GM21825 (cell line): ENCODE data around the gene GPR139.

Experiments
- ATAC-seq: cut with Tn5 transposase; IDR thresholded peaks from one replicate; pipeline ENCODE4 v1.9.1; 2021; ENCODE audit warnings: mild to moderate bottlenecking, moderate library complexity; ENCODE audit not compliant: unreplicated experiment

Gene GPR139

GRCh38 chr16:20056436-20056835 lies 17.3 kb downstream of the GPR139 start:
- no peak for ATAC-seq

- no peak for ATAC-seq
Measured at GRCh38 chr16:20053336-20053735, 20.4 kb downstream of the GPR139 start.

DNA sequence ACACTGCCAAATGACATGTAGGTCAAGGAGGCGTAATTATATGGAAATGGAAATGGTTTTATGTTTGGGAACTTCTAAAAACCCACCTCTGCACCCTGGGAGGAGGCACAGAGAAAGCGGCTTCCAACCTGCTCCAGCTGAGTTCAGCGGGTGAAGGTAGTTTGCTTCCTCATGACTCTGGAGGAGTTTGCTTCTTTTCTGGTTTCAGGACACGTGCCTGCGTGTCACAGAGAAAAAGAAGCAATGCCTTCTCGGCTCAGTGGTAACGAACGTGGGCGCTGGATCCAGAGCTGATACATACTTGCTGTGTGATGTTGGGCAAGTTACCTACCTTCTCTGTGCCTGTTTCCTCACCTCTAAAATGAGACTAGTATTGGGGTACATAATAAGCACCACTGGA lies 22.1 kb downstream of the GPR139 start:
- ATAC-seq: no peak

GRCh38 chr16:20051147-20051546 lies 22.5 kb downstream of the GPR139 start:
- ATAC-seq: no peak

GRCh38 chr16:20049831-20050230 lies 23.9 kb downstream of the GPR139 start:
- no peak for ATAC-seq

DNA sequence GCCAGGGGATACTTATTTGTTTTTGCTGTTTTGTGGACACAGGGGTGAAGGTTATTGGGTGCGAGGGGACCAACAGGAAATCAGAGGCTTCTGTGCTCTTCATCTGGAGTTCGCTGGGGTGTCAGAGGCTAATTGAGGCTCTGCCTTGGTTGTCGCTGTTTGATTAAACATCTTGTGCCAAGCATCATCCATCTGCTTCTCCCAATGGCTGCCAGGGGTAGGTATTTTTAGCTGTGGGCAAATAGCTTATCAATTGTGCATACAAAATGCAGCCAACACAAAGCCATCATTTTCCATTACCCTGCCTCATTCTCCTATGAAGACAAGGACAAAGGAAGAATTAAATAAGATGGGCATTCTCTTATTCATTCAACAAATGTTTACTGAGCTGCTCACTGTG lies 27.8 kb downstream of the GPR139 start:
- no peak for ATAC-seq

DNA sequence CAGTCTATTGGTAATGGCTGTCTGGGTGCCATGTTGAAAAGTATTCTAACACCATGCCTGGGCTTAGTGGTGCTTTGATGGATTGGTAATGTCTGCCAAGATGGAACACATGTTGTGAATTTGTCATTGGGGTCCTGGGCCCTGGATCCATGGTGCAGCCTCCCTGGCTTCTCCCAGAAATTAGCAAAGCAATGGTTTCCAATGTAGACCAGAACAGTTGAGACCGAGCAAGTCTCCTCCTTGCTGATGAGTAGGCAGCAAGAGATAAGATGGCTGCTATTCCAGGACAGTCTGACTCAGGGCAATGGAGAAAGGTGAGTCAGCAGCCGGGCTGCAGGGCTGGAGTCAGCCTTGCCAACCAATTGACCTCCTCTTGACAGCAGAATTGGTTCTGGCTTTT lies 30.8 kb downstream of the GPR139 start:
- ATAC-seq: no peak

- no peak for ATAC-seq
Measured at GRCh38 chr16:20041924-20042596, 31.6 kb downstream of the GPR139 start.

DNA sequence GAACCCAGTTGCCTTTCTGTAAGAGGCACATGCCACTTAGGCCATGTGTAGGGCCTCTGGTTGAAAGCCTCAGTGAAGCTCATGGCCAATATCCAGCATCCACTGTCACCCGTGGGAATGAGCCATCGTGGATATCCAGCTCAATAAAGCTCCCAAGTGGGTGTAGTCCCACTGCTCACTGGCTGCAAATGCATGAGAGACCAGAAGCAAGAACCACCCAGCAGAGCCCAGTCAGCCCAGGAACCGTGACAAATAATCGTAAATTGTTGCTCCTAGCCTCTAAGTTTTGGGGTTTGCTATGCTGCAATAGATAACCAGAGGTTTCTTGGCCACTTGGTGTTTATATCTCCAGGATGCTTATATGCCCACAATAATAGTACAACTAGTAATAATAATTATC lies 33.7 kb downstream of the GPR139 start:
- no peak for ATAC-seq

GRCh38 chr16:20029611-20030010 lies 44.1 kb downstream of the GPR139 start:
- no peak for ATAC-seq

- no peak for ATAC-seq
Measured at GRCh38 chr16:20026361-20027072, 47.2 kb downstream of the GPR139 start.

DNA sequence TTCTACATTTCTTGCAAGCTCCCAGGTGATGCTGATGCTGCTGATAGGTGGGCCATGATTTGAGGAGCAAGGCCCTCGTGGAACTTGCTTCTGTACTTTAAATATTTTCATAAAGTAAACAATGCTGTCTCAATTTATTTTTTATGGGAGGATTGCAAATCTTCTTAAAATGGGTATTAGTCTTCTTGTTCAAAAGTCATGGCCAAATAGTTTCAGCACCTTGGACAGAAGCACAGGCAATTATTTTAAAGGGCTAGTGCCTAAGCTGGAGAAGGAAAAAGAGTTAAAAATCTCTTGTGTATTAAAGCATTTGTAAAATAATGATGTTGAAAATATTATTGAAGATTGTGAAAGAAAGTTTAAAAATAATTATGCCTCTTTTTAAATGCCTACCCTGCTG lies 50.5 kb downstream of the GPR139 start:
- no peak for ATAC-seq

DNA sequence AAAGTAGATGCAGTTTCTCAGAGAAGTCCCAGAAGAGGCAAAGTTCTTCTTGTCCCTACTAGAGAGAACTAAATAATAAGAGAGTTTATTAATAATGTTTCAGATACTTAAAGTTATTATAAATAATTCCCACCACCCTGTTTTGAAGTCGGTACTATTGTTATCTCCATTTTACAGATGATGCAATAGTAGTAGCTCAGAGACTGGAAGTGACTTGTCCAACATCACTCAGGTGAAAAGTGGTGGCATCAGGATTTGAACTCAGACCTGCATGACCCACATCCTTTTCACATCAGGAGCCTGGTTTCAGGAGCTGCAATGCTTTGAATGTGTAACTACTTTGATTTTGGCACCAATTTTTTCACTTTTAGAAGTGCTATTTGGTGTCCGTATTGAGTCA lies 52.7 kb downstream of the GPR139 start:
- ATAC-seq: no peak

- ATAC-seq: no peak
Measured at GRCh38 chr16:20020083-20020482, 53.6 kb downstream of the GPR139 start.

DNA sequence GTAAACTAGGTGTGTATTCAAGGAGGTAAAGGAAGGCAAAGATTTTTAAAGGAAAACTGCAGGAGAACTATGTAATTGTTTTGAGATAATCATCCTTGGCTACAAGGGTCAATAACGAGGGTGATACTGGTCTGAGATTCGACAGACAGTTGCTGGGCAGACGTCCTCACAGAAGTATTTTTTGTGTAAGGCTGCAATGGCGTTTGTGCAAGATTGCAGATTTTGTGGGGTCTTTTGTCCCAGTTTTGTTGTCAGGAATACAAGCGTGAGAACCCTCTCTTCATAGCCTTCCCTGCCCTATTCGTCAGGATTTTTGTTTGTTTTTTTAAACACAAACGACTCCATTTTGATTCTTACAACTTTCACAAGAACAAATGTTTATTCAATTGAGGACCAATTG lies 57.5 kb downstream of the GPR139 start:
- ATAC-seq: no peak

GRCh38 chr16:20004931-20005330 lies 68.8 kb downstream of the GPR139 start:
- no peak for ATAC-seq

- no peak for ATAC-seq
Measured at GRCh38 chr16:20002936-20003335, 70.8 kb downstream of the GPR139 start.

- ATAC-seq: no peak
Measured at GRCh38 chr16:20001856-20002707, 71.6 kb downstream of the GPR139 start.

DNA sequence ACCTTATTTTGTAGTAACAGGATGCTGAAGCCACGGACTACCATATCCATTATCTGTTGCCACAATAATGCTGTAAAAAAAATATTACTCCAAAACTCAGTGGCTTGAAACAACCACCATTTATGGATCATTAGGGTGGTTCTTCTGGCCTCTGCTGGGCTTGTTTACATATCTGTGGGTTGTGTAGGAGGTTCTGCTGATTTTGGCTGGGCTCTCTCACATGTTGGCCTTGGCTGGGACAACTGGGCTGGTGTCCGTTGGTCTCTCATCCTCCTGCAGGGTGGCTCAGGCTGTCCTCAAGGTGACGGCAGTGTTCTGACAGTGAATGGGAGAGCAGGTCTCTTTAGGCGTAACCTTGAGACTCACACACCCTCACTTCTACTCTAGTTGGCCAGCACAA lies 76.0 kb downstream of the GPR139 start:
- ATAC-seq: no peak

GRCh38 chr16:19997264-19997663 lies 76.4 kb downstream of the GPR139 start:
- no peak for ATAC-seq

DNA sequence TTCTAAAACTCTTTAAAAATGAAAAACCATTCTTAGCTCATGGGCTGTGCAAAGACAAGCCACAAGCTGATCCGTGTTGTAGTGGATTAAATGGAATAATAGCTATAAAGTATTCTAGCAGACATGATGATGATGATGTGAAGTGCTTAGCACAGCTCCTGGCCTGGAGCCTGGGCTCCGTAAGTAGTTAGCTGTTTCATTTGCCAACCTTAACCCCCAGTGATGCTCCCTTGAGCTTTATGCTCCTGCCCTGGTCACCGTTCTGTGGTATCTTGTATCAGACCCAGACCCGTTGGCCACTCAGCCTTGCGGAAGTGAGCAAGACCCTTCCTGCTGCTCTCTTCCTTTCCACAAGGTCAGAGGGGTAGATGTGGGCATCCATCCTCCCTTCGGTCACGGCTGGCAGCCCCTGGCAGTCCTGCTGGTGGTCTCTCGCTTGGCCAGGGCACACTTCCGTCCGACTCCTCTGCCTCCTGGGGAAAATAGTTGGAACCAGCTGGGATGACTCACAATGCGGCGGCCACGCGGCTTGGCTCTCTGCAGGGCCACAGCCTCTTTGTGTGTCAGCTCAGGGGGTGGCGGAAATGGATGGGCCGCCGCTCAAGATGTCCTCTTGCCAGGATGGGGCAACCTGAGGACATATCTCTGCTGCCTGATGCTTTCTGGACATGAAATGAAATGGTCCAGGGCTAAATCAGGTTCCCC lies 79.1 kb downstream of the GPR139 start:
- ATAC-seq: no peak
